ENCODE measurements around the gene LGR5. TPM values are rescaled to one million over a fixed set of nuclear protein-coding genes. Genes with fewer than 3 reads are reported as not detected.

The LGR5 gene
- total RNA-seq, 3 donors from 2014 or later = not detected

GRCh38 chr12:71447691-71448132 is 8.1 kb downstream of the LGR5 start:
- Mint-ChIP-seq H3K4me3 (no peak overlapping the region), H3K27me3 (ENCODE audit: low read depth) (peaks cover 19% of the 10 kb centered on the region), H3K9me3 (no peaks in the 10 kb centered on the region), H3K36me3 (ENCODE audit: insufficient read depth) (no peaks in the 10 kb centered on the region), H3K4me1 (ENCODE audit: low read depth) (no peaks in the 10 kb centered on the region)
- no peak for ATAC-seq
- no peak for DNase-seq

- DNase-seq (no peak), ATAC-seq (no peak)
- no peak overlapping the region for H3K4me3 Mint-ChIP-seq
- no peaks in the 10 kb centered on the region for H3K9me3 Mint-ChIP-seq
- no peaks in the 10 kb centered on the region for H3K36me3 Mint-ChIP-seq (ENCODE audit: insufficient read depth)
- peaks cover 20% of the 10 kb centered on the region for H3K27me3 Mint-ChIP-seq (ENCODE audit: low read depth)
- H3K4me1 Mint-ChIP-seq (ENCODE audit: low read depth) = no peaks in the 10 kb centered on the region
Measured at GRCh38 chr12:71448150-71448581, 8.6 kb downstream of the LGR5 start.

- Mint-ChIP-seq H3K36me3 (ENCODE audit: insufficient read depth) (no peaks in the 10 kb centered on the region), H3K9me3 (no peaks in the 10 kb centered on the region), H3K4me1 (ENCODE audit: low read depth) (no peaks in the 10 kb centered on the region), H3K4me3 (no peak overlapping the region), H3K27me3 (ENCODE audit: low read depth) (peaks cover 23% of the 10 kb centered on the region)
- no peak for DNase-seq
- no peak for ATAC-seq
Measured at GRCh38 chr12:71449373-71450070, 9.9 kb downstream of the LGR5 start.

GRCh38 chr12:71452006-71452405 is 12.4 kb downstream of the LGR5 start:
- Mint-ChIP-seq H3K4me1 (ENCODE audit: low read depth) (no peaks in the 10 kb centered on the region), H3K36me3 (ENCODE audit: insufficient read depth) (no peaks in the 10 kb centered on the region), H3K27me3 (ENCODE audit: low read depth) (peaks cover 19% of the 10 kb centered on the region), H3K4me3 (no peak overlapping the region), H3K9me3 (no peaks in the 10 kb centered on the region)
- ATAC-seq = no peak
- DNase-seq = no peak

- no peak for ATAC-seq
Measured at GRCh38 chr12:71455028-71455737, 15.6 kb downstream of the LGR5 start.

GRCh38 chr12:71456316-71456715 is 16.7 kb downstream of the LGR5 start:
- H3K27me3 Mint-ChIP-seq (ENCODE audit: low read depth) = peaks cover 13% of the 10 kb centered on the region
- no peaks in the 10 kb centered on the region for H3K4me1 Mint-ChIP-seq (ENCODE audit: low read depth)
- H3K9me3 Mint-ChIP-seq = no peaks in the 10 kb centered on the region
- H3K4me3 Mint-ChIP-seq = no peak overlapping the region
- DNase-seq (no peak), ATAC-seq (no peak)
- H3K36me3 Mint-ChIP-seq (ENCODE audit: insufficient read depth) = no peaks in the 10 kb centered on the region

More at GRCh38 chr12:71455028-71455737, 15.6 kb downstream of the LGR5 start:
- peaks cover 13% of the 10 kb centered on the region for H3K27me3 Mint-ChIP-seq (ENCODE audit: low read depth)
- no peaks in the 10 kb centered on the region for H3K4me1 Mint-ChIP-seq (ENCODE audit: low read depth)
- no peak for DNase-seq
- H3K4me3 Mint-ChIP-seq = no peak overlapping the region
- no peaks in the 10 kb centered on the region for H3K9me3 Mint-ChIP-seq
- no peaks in the 10 kb centered on the region for H3K36me3 Mint-ChIP-seq (ENCODE audit: insufficient read depth)

GRCh38 chr12:71456990-71457389 is 17.4 kb downstream of the LGR5 start:
- no peak for ATAC-seq
- Mint-ChIP-seq H3K9me3 (no peaks in the 10 kb centered on the region), H3K4me3 (no peak overlapping the region), H3K36me3 (ENCODE audit: insufficient read depth) (no peaks in the 10 kb centered on the region), H3K4me1 (ENCODE audit: low read depth) (no peaks in the 10 kb centered on the region), H3K27me3 (ENCODE audit: low read depth) (peaks cover 10% of the 10 kb centered on the region)
- no peak for DNase-seq

- Mint-ChIP-seq H3K27me3 (ENCODE audit: low read depth) (no peaks in the 10 kb centered on the region), H3K9me3 (no peaks in the 10 kb centered on the region), H3K4me3 (no peak overlapping the region), H3K4me1 (ENCODE audit: low read depth) (no peaks in the 10 kb centered on the region), H3K36me3 (ENCODE audit: insufficient read depth) (no peaks in the 10 kb centered on the region)
- no peak for DNase-seq
- ATAC-seq = no peak
Measured at GRCh38 chr12:71460318-71460717, 20.7 kb downstream of the LGR5 start.

GRCh38 chr12:71460850-71461609 is 21.4 kb downstream of the LGR5 start:
- ATAC-seq (no peak), DNase-seq (no peak)
- no peaks in the 10 kb centered on the region for H3K4me1 Mint-ChIP-seq (ENCODE audit: low read depth)
- H3K27me3 Mint-ChIP-seq (ENCODE audit: low read depth) = no peaks in the 10 kb centered on the region
- no peaks in the 10 kb centered on the region for H3K9me3 Mint-ChIP-seq
- no peaks in the 10 kb centered on the region for H3K36me3 Mint-ChIP-seq (ENCODE audit: insufficient read depth)
- no peak overlapping the region for H3K4me3 Mint-ChIP-seq

GRCh38 chr12:71461787-71462328 is 22.3 kb downstream of the LGR5 start:
- DNase-seq (no peak), ATAC-seq (no peak)
- H3K36me3 Mint-ChIP-seq (ENCODE audit: insufficient read depth) = no peaks in the 10 kb centered on the region
- H3K27me3 Mint-ChIP-seq (ENCODE audit: low read depth) = no peaks in the 10 kb centered on the region
- H3K9me3 Mint-ChIP-seq = no peaks in the 10 kb centered on the region
- no peak overlapping the region for H3K4me3 Mint-ChIP-seq
- H3K4me1 Mint-ChIP-seq (ENCODE audit: low read depth) = no peaks in the 10 kb centered on the region

GRCh38 chr12:71465796-71466195 is 26.2 kb downstream of the LGR5 start:
- Mint-ChIP-seq H3K36me3 (ENCODE audit: insufficient read depth) (no peaks in the 10 kb centered on the region), H3K9me3 (no peaks in the 10 kb centered on the region), H3K27me3 (ENCODE audit: low read depth) (no peaks in the 10 kb centered on the region), H3K4me1 (ENCODE audit: low read depth) (no peaks in the 10 kb centered on the region), H3K4me3 (no peak overlapping the region)
- ATAC-seq = no peak
- no peak for DNase-seq

- H3K4me3 Mint-ChIP-seq = no peak overlapping the region
- H3K27me3 Mint-ChIP-seq (ENCODE audit: low read depth) = no peaks in the 10 kb centered on the region
- no peaks in the 10 kb centered on the region for H3K9me3 Mint-ChIP-seq
- ATAC-seq (no peak), DNase-seq (no peak)
- H3K4me1 Mint-ChIP-seq (ENCODE audit: low read depth) = no peaks in the 10 kb centered on the region
- no peaks in the 10 kb centered on the region for H3K36me3 Mint-ChIP-seq (ENCODE audit: insufficient read depth)
Measured at GRCh38 chr12:71469258-71469750, 29.7 kb downstream of the LGR5 start.

- ATAC-seq (no peak), DNase-seq (no peak)
- H3K27me3 Mint-ChIP-seq (ENCODE audit: low read depth) = peaks cover 12% of the 10 kb centered on the region
- H3K36me3 Mint-ChIP-seq (ENCODE audit: insufficient read depth) = no peaks in the 10 kb centered on the region
- H3K9me3 Mint-ChIP-seq = no peaks in the 10 kb centered on the region
- H3K4me1 Mint-ChIP-seq (ENCODE audit: low read depth) = no peaks in the 10 kb centered on the region
- H3K4me3 Mint-ChIP-seq = no peak overlapping the region
Measured at GRCh38 chr12:71472441-71472911, 32.9 kb downstream of the LGR5 start.

- DNase-seq = no peak
- peaks cover 15% of the 10 kb centered on the region for H3K27me3 Mint-ChIP-seq (ENCODE audit: low read depth)
- H3K9me3 Mint-ChIP-seq = no peaks in the 10 kb centered on the region
- no peak for ATAC-seq
- H3K36me3 Mint-ChIP-seq (ENCODE audit: insufficient read depth) = no peaks in the 10 kb centered on the region
- no peak overlapping the region for H3K4me3 Mint-ChIP-seq
- H3K4me1 Mint-ChIP-seq (ENCODE audit: low read depth) = no peaks in the 10 kb centered on the region
Measured at GRCh38 chr12:71474791-71475190, 35.2 kb downstream of the LGR5 start.
